ENCODE results near the gene CYP51A1. TPM values are rescaled to one million over a fixed set of nuclear protein-coding genes. Genes with fewer than 3 reads are reported as not detected.

Gene CYP51A1
- polyA plus RNA-seq, 1 donor (not counting 4 experiments of a cell fraction or from before 2014, with no cell fraction given): 55.1 TPM

DNA sequence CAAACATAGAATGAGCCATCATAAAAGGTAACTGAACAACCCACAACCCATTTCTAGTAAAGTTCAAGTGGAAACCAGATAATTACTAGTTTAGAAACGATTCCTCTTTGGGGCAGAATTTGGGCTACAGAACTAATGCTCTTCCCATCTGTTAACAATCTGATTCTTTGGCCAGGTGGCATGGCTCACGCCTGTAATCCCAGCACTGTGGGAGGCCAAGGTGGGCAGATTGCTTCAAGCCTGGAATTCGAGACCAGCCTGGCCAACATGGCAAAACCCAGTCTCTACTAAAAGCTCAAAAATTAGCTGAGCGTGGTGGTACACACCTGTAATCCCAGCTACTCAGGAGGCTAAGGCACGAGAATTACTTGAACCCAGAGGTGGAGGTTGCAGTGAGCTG, 18.5 kb downstream of the CYP51A1 start:
- no peak for FAIRE-seq
- peaks cover 13 to 14% of the 10 kb centered on the region in 2 experiments for H3K36me3 ChIP-seq (ENCODE audit: control insufficient read depth in 2 of 2, extremely low read depth in 1 of 2, insufficient read depth in 2 of 2, low read length in 2 of 2)

DNA sequence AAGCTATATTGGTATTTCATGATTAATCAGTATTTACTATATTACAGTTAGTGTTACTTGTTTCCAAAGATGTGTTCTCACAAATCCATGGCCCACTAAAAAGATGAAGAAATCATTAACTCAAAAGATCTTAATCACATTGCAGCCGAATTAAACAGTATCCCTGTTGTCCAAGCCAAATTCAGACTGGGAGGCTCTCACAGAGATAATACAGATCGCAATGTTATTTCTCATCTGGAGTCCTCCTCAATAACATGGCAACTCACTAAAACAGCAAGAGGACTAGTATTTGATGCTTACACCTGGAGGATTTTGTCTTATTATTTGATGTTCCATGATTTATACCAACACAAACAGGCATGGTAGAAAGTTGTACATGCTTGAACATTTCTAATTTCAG, 23.4 kb downstream of the CYP51A1 start:
- dilution Hi-C loops (cut with MboI; ENCODE audit: extremely low pct_ligation_motif_present, low sequenced_read_pairs): no loop called here
- H3K79me2 ChIP-seq (ENCODE audit: control insufficient read depth, insufficient read depth, low read length): peaks cover 13% of the 10 kb centered on the region
- no peaks in the 10 kb centered on the region for H3K9me1 ChIP-seq (ENCODE audit: control insufficient read depth, extremely low read depth, insufficient read depth, low read length)
- H3K4me1 ChIP-seq (ENCODE audit: control insufficient read depth, extremely low read depth, insufficient read depth, low read length): no peaks in the 10 kb centered on the region
- H2AFZ ChIP-seq (ENCODE audit: control insufficient read depth, low read length): no peak overlapping the region
- no peak overlapping the region for H3K9ac ChIP-seq (ENCODE audit: control insufficient read depth, extremely low read depth, insufficient read depth, low read length)
- peaks cover 11 to 12% of the 10 kb centered on the region in 2 experiments for H3K36me3 ChIP-seq (ENCODE audit: control insufficient read depth in 2 of 2, extremely low read depth in 1 of 2, insufficient read depth in 2 of 2, low read length in 2 of 2)
- no peaks in the 10 kb centered on the region for H4K20me1 ChIP-seq (ENCODE audit: control insufficient read depth, extremely low read depth, insufficient read depth, low read length)
- H3K4me3 ChIP-seq (ENCODE audit: control insufficient read depth in 2 of 3, extremely low read depth in 1 of 3, insufficient read depth in 2 of 3, low read depth in 1 of 3, low read length in 3 of 3): no peak overlapping the region
- H3K4me2 ChIP-seq (ENCODE audit: control insufficient read depth, extremely low read depth, insufficient read depth, low read depth, low read length): no peak overlapping the region
- H3K27me3 ChIP-seq (ENCODE audit: control insufficient read depth, extremely low read depth, insufficient read depth, low read length): no peaks in the 10 kb centered on the region
- no peak overlapping the region for H3K27ac ChIP-seq (ENCODE audit: control insufficient read depth, insufficient read depth, low read length)
- DNase-seq (ENCODE audit: low read depth, low spot score): no peak
- H3K9me3 ChIP-seq (ENCODE audit: control insufficient read depth, low read depth, low read length): no peaks in the 10 kb centered on the region
- no peak for TF ChIP-seq EZH2 (IDR thresholded peaks at IDR 0.05; ENCODE audit: low read length)
- TF ChIP-seq, protein P1, sequence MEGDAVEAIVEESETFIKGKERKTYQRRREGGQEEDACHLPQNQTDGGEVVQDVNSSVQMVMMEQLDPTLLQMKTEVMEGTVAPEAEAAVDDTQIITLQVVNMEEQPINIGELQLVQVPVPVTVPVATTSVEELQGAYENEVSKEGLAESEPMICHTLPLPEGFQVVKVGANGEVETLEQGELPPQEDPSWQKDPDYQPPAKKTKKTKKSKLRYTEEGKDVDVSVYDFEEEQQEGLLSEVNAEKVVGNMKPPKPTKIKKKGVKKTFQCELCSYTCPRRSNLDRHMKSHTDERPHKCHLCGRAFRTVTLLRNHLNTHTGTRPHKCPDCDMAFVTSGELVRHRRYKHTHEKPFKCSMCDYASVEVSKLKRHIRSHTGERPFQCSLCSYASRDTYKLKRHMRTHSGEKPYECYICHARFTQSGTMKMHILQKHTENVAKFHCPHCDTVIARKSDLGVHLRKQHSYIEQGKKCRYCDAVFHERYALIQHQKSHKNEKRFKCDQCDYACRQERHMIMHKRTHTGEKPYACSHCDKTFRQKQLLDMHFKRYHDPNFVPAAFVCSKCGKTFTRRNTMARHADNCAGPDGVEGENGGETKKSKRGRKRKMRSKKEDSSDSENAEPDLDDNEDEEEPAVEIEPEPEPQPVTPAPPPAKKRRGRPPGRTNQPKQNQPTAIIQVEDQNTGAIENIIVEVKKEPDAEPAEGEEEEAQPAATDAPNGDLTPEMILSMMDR (optimal IDR thresholded peaks at IDR 0.05 in 1 of 3, IDR thresholded peaks at IDR 0.05 in 1 of 3, conservative IDR thresholded peaks at IDR 0.05 in 1 of 3; ENCODE audit: extremely low read depth in 1 of 3, insufficient read depth in 2 of 3, low read length in 3 of 3): no peak
- no peak for FAIRE-seq

More for the DNA sequence above, 18.5 kb downstream of the CYP51A1 start:
- DNase-seq (ENCODE audit: low read depth, low spot score): no peak
- TF ChIP-seq, protein P1 (optimal IDR thresholded peaks at IDR 0.05 in 1 of 3, IDR thresholded peaks at IDR 0.05 in 1 of 3, conservative IDR thresholded peaks at IDR 0.05 in 1 of 3; ENCODE audit: extremely low read depth in 1 of 3, insufficient read depth in 2 of 3, low read length in 3 of 3): no peak
- no peak for TF ChIP-seq EZH2 (IDR thresholded peaks at IDR 0.05; ENCODE audit: low read length)
- peaks cover 3% of the 10 kb centered on the region for H3K4me1 ChIP-seq (ENCODE audit: control insufficient read depth, extremely low read depth, insufficient read depth, low read length)
- H3K79me2 ChIP-seq (ENCODE audit: control insufficient read depth, insufficient read depth, low read length): peaks cover 51% of the 10 kb centered on the region
- H3K27ac ChIP-seq (ENCODE audit: control insufficient read depth, insufficient read depth, low read length): no peak overlapping the region
- H3K27me3 ChIP-seq (ENCODE audit: control insufficient read depth, extremely low read depth, insufficient read depth, low read length): no peaks in the 10 kb centered on the region
- H2AFZ ChIP-seq (ENCODE audit: control insufficient read depth, low read length): no peak overlapping the region
- no peak overlapping the region for H3K9ac ChIP-seq (ENCODE audit: control insufficient read depth, extremely low read depth, insufficient read depth, low read length)
- peaks cover 7% of the 10 kb centered on the region for H4K20me1 ChIP-seq (ENCODE audit: control insufficient read depth, extremely low read depth, insufficient read depth, low read length)
- H3K4me3 ChIP-seq (ENCODE audit: control insufficient read depth in 2 of 3, extremely low read depth in 1 of 3, insufficient read depth in 2 of 3, low read depth in 1 of 3, low read length in 3 of 3): no peak overlapping the region
- dilution Hi-C loops (cut with MboI; ENCODE audit: extremely low pct_ligation_motif_present, low sequenced_read_pairs): no loop called here
- no peaks in the 10 kb centered on the region for H3K9me3 ChIP-seq (ENCODE audit: control insufficient read depth, low read depth, low read length)
- no peak overlapping the region for H3K4me2 ChIP-seq (ENCODE audit: control insufficient read depth, extremely low read depth, insufficient read depth, low read depth, low read length)
- no peaks in the 10 kb centered on the region for H3K9me1 ChIP-seq (ENCODE audit: control insufficient read depth, extremely low read depth, insufficient read depth, low read length)

Data from keratinocyte (primary cell).